HG03139 (cell line): Measurements from ENCODE around the gene QDPR.
"Not testable (repeated sequence)": the region's sequence is repeated elsewhere in the genome, so short reads cannot be mapped to it uniquely, and the experiment has no call there.

Experiments used
- ATAC-seq: cut with Tn5 transposase; IDR thresholded peaks from one replicate; pipeline ENCODE4 v1.9.1; 2021; ENCODE audit not compliant: unreplicated experiment

QDPR gene

DNA sequence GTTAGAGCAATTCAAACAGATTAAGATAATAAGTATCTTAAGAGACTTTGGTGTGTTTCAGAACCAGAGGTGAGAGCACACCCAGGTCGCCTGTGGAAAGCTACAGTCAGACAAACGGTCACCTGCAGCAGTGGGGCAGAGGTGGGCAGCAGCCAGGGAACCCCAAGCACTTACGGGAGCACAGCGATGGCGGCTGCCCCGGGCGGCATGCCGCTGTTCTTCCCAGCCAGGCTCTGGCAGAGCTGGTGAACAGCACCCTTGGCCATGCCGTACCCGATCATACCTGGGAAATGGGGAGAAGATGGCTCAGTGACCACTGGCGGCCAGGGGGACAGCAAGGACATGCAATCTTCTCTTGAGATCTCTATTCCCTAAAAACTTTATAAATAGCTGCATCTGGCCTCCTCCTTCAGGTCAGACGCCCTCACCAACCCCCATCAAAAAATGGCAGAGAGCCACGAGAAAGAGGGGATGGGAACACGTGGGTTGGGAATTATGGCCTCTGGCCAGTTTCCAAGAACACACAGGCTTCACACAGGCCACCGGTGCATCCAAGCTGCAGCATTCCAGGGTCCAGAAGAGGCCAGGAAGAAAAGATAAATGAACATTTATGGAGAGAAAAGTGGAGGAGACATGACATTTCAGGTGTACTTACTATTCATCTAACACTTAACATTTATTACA lies 19.7 kb downstream of the QDPR start:
- no peak for ATAC-seq

DNA sequence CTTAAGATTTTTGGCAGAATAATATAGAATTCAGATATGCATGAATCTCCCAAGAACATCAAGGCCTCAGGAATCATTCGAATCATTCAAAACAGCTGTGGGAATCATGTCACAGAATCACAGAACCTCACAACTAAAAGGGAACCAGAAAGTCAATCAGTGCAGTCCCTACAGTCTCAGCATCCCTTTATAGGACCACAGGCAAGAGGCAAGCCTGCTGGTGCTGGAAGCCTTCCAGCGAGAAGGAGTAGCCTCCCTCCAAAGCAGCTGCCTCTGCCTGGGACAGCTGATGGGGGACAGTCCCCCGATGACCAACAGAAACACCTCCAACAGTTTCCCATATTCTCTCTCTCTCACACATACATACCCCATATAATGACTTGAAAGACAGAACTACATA lies 20.7 kb downstream of the QDPR start:
- ATAC-seq = no peak

DNA sequence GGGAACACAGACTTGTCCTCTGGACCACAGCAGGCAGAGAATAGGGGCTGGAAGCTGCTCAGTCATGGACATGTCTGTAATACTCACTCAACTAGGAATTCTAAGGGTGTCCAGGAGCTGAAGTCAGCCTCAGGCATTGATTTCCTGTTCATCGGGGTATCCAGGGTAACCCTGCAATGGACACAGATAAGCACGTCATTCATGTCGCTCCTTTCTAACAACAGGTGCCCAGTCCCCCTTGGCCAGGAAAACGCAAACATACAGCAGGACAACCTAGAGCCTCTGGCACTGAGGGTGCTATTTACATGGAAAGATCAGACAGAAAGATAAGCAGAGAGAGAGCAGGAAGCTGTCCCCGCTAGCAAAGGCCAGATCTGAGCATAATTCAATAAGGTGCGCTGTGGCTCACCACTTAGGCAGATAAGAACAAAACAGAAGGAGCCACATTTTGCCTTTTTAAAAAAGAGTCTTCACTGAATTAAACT lies 21.3 kb downstream of the QDPR start:
- no peak for ATAC-seq

DNA sequence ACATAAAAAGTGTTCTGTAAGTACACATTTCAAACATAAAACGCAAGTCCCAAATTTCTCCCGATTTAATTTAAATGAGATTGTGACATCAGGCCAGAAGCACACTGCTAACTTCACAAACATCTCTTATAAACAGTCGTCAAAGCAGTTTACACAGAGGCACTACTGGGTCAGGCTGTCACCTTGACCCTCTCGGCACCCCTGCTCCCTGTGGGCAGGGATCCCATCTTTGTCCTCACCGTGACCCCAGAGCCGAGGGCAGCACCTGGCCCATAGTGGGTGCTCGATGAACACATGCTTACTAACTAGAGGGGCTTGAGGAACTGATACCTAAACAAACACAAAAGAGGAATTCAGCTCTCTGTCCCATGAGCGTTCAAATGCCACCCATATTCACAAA lies 22.2 kb downstream of the QDPR start:
- no peak for ATAC-seq

DNA sequence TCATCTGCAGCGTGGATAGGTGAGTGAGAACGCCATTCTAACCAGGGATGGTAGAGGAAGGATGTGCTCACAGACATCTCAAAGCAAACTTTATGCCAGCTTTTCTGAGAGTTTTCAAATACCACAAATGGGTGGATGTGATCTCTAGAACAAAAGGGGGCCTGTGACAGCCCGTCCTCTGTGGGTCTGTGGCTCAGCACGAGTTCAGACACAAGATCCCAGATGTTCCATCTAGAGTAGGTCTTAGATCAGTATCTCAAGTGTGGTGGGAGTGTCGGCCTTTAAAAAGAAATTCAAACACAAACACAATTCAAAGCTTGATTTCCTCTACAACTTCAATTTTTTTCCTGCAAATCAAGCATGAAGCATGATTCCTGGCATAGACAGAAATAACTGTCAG lies 22.8 kb downstream of the QDPR start:
- no peak for ATAC-seq

DNA sequence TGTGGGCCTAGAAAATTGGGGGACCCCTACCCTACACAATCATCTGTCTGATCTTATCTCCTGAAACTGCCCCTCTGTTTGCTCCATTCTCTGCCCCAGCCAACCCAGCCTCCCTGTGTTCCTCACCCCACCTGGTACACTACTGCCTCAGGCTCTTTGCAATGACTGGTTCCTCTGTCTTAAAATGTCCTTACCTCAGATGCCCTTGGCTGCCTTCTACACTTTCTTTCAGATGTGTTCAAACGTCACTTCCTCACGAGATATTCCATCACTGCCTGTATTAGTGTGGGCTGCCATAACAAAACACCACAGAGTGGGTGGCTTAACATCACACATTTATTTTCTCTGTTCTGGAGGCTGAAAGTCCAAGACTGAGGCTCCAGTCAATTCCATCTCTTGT lies 29.2 kb downstream of the QDPR start:
- no peak for ATAC-seq

DNA sequence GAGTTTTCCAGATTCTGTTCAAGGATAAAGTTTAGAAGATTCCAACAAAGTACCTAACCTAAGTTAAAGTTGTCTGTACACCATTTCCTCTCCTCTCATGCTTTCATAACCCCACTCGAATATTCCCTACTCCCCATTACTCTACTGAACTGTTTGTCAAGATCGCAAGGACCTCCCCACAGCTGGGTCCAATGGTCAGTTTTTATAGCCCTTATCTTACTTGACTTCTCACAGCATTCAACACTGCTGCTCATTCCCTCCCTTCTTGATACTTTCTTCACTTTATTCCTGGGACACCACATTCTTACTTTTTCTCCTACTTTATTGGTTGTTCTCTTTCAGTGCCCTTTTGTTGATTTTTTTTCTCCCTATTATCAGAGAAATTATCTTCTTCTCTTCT lies 30.9 kb downstream of the QDPR start:
- no peak for ATAC-seq

DNA sequence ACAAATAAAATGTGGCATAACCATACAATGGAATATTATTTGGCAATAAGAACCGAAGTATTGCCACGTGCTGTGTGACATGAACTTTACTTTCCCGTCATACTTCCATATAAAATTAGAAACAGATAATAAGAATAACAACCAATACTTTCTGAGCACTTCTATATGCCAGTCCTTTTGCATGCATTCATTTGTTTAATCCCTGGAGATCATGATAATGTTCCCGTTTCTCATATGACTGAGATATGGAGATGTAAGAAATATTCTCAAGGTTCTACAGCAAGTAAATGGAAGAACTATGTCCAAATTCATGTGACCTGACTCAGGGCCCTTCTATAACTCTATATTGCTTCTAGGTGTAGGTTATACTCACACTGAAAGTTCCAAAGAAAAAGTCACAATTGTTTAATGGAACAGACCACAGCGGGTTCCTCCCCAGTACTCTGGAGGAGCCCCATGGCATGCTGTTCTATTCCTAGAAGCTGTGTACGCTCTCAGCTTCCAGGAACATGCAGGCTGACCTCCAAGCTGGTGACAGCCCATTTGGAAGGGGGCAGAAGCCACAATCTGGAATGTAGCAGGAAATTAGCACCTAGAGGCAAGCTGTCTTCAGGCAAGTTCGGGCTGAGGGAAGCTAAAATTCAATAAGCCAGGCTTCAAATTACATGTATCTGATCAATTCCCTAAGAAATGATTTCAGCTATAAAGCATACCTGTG lies 31.5 kb downstream of the QDPR start:
- no peak for ATAC-seq

DNA sequence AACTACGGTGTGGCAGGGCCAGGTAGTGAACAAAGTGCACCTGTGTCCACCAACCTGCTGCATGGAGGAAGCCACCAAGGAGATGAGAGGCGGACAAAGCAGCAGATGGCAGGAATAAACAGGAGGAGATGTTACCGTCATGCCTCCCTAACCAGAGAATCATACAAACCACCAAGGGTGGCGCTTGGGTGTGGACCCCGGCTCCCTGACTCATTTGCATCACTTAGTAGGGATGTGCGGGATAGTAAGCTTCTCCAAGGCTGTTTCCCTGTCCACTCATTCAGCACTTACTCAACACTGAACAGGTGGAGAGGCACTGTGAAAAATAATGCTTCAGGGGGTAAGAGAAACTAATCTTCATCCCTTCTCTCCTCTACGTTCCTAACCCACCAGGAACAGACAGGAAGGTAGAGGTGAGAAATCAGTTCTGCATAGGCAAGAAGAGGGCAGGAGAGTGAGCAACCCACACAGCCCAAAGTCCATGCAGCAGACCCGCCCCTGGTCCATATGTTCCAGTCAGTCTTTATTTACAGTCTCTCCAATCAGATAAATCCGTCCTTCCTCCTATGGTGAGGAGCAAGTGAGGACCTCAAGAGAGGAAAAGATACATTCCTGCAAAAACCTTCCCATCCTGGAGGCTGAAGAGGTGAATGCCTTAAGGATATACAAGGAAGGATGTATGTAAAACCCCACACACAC lies 34.0 kb downstream of the QDPR start:
- no peak for ATAC-seq

DNA sequence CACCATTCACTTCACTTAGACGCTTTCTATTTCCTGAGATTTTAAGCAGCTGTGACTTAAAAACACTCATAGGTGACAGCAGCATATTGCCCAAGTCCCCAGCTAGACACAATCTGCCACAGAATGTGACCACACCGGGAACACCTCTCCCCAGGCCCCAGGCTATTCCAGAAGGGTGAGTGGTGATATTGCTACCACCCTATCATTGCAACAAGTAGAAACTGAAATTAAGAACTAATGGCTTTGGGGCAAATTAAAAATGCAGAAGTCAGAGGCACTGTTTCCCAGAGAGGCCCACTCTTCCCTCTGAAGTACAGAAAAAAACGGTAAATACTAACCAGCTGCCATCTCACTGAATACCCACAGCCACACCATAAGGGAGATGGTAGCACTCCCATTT lies 35.0 kb downstream of the QDPR start:
- no peak for ATAC-seq

DNA sequence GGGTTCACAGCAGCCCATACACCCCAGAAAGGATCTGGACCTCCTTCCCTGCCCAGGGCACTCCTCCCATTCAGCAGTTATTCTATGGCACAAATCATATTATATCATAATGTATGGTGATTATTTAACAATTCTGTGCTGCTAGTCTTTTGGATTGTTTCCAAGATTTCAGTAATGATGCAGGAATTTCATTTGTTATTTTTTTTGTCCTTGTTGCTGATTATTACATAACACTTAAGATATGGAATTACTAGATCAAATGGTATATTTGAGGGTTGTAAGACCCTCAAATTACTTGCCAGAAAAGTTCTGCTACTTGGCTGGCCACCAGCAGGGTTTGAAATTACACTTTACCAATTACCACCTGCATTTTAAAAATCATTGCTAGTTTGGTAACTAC lies 36.4 kb downstream of the QDPR start:
- no peak for ATAC-seq

DNA sequence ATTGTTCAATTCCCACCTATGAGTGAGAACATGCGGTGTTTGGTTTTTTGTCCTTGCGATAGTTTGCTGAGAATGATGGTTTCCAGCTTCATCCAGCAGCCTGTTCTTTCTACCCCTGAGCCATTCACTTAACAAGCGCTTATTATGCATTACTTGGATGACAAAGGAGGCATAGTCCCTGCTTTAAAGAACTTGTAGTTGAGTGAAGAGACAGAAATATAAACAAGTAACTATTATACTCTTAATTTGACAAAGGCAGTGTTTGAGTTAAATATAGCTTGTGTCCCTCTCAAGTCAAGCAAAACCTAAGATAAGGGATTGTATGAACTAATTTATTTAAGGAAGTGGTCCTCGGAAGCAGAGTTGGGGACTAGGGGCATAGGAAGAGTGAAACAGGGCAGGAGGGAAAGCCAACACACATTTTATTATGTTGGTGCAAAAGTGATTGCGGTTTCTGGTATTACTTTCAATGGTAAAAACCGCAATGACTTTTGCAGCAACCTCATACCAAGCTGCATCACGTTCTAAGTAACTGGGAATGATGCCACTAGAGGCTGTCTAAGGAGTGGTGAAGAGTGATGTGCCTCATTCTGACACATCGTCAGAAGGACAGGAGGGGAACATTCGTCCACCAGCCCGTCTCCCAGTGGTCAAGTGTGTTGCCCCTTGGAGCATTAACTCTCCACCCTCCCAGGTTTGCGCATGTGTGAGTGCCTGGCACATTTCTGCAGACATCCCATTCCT lies 41.8 kb downstream of the QDPR start:
- ATAC-seq = no peak

DNA sequence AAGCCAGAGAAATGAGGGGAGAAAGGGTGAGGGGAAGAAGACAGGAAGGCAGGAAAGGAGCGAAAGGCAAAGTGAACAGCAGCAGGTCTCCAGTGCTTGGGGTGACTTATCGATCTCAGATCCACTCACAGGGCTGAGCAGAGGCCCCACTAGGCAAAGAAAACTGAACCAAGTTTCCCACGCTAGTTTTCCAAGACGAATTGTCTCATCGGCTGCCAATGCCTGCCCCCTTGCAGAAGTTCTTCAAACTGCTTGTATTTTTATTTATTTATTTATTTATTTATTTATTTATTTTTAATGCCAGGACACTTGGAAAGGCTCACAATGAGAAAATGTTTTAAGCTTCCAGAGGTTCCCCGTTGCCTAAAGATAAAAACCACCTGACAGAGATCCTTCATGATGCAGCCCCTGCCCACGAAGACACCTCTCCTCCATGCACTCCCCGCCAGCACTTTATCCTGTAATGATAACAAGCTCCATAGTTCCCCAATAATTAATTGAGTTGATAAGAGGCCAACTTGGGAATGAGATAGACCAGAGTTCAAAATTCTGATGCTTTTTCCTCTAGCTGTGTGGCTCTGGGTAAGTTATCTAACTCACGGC lies 43.2 kb downstream of the QDPR start:
- no peak for ATAC-seq

DNA sequence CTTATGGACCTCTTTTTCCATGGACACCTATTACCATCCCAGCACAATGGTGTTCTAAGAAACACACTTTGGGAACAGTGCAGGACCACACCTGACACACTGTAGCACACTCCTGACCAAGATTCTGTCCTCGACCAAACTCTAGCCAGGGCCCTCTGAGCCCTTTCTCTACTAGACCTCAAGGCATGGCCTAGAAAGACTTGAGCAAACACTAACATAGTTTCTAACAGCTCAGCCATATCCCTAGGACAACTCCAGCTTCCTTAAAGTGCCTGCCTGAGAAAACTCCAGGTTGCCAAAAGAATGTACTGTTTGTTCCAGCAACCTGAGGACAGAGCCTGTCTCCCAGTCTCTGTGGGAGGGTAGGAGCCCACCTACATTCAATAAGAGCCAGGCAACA lies 48.3 kb downstream of the QDPR start:
- ATAC-seq = no peak

DNA sequence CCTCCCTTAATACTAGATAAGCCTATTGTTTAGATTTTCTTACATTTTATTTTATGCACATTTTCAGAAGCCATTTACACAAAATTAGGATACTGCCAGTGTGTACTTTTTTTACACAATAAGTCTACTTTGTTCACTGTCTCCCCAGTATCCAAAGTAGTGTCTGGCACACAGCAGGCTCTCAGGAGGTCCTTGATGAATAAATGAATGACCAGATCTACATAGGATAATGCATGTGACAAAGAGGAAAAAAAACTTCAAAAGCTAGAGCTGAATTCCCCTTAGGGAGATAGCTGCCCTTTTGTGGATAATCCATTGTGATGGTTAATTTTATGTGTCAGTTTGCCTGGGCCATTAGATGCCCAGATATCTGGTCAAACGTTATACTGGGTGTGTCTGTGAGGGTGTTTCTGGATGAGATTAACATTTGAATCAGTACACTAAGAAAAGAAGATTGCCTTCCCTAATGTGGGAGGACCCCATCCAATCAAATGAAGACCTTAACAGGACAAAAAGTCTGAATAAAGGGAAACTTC lies 61.6 kb downstream of the QDPR start:
- ATAC-seq = no peak

DNA sequence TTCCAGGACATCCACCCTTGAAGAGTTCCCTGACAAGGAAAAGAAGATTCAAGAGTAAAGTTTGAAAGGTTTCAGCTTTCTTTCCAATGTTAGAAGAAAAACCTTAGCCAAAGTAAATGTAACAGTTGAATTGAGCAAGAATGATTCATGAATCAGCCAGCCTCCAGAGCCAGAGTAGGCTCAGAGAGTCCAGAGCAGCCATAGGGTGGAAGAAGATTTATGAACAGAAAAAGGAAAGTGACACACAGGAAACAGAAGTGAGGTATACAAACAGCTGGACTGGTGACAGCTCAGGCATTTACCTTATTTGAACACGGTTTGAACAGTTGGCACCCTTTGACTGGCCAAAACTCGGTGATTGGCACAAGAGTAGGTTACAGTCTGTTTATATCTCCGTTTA lies 63.2 kb downstream of the QDPR start:
- ATAC-seq = no peak

DNA sequence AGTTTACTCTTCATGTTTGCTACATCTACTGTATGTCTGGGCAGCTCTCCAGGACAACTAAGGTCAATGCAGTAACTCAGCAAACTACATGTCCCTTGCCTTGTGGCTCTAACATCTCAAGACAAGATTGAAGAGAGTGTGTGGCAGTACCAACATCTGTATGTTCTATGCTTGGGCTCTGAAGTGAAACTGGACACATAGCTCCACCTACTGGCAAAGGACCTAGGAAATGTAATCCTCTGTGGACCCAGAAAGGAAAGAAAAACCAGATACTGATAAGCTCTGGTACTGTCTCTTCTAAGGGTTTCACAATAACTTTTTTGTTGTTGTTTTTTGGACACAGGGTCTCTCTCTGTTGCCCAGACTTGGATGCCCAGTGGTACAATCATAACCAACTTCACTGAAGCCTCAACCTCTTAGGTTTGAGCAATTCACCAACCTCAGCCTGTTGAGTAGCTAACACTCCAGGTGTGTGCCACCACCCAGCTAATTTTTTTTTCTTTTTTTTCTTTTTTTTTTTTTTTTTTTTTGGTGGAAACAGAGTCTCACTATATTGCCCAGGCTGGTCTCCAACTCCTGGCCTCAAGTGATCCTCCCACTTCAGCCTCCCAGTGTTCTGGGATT lies 64.1 kb downstream of the QDPR start:
- ATAC-seq = peak; percentile 92

DNA sequence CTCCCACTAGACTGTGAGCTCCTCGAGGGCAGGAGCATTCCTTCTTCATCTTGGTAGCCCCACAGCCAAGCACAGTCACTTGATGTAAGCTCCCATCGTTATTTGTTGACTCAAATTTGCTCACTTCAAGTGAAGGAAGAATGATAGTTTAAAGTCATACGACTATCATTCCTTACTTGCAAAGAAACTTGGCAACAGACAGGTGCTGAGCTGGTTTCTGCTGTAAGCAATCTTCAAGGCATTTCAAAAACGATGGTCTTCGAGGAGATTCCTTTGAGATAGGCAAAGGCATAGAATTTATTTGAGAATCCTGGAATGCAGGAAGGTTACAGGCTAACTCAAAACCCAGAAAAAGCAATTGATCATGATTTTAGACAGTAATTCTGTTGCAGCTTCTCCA lies 64.8 kb downstream of the QDPR start:
- ATAC-seq = no peak

DNA sequence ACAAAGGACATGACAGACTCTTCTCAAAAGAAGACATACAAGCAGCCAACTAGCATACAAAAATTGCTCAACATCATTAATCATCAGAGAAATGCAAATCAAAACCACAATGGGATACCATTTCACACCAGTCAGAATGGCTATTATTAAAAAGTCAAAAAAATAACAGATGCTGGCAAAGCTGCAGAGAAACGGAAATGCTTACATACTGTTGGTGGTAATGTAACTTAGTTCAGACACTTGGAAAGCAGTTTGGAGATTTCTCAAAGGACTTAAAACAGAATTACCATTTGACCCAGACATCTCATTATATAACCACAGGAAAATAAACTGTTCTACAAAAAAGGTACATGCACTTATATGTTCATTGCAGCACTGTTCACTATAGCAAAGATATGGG lies 69.4 kb downstream of the QDPR start:
- ATAC-seq = not testable (repeated sequence)

DNA sequence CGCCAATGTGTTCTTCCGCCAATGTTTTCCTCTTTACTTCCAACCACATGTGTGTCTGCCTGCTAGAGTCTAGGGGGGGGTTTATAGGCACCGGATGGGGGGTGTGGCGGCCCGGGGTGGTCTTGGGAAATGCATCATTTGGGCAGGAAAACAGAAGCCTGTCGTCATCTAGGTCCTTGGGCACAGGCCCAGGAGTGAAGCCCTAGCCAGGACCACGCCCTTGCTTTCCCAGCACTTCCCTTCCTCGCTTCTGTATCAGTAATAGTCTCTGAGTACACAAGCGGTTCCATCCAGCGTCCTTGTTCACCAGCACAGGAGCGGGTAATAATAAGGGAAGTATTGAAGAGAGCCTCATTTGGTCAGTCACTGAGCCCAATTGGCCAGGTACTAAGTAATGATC lies 74.5 kb downstream of the QDPR start:
- ATAC-seq = no peak
